Measurements from ENCODE around the gene PPP6R2.

Gene PPP6R2, protein sequence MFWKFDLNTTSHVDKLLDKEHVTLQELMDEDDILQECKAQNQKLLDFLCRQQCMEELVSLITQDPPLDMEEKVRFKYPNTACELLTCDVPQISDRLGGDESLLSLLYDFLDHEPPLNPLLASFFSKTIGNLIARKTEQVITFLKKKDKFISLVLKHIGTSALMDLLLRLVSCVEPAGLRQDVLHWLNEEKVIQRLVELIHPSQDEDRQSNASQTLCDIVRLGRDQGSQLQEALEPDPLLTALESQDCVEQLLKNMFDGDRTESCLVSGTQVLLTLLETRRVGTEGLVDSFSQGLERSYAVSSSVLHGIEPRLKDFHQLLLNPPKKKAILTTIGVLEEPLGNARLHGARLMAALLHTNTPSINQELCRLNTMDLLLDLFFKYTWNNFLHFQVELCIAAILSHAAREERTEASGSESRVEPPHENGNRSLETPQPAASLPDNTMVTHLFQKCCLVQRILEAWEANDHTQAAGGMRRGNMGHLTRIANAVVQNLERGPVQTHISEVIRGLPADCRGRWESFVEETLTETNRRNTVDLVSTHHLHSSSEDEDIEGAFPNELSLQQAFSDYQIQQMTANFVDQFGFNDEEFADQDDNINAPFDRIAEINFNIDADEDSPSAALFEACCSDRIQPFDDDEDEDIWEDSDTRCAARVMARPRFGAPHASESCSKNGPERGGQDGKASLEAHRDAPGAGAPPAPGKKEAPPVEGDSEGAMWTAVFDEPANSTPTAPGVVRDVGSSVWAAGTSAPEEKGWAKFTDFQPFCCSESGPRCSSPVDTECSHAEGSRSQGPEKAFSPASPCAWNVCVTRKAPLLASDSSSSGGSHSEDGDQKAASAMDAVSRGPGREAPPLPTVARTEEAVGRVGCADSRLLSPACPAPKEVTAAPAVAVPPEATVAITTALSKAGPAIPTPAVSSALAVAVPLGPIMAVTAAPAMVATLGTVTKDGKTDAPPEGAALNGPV

DNA sequence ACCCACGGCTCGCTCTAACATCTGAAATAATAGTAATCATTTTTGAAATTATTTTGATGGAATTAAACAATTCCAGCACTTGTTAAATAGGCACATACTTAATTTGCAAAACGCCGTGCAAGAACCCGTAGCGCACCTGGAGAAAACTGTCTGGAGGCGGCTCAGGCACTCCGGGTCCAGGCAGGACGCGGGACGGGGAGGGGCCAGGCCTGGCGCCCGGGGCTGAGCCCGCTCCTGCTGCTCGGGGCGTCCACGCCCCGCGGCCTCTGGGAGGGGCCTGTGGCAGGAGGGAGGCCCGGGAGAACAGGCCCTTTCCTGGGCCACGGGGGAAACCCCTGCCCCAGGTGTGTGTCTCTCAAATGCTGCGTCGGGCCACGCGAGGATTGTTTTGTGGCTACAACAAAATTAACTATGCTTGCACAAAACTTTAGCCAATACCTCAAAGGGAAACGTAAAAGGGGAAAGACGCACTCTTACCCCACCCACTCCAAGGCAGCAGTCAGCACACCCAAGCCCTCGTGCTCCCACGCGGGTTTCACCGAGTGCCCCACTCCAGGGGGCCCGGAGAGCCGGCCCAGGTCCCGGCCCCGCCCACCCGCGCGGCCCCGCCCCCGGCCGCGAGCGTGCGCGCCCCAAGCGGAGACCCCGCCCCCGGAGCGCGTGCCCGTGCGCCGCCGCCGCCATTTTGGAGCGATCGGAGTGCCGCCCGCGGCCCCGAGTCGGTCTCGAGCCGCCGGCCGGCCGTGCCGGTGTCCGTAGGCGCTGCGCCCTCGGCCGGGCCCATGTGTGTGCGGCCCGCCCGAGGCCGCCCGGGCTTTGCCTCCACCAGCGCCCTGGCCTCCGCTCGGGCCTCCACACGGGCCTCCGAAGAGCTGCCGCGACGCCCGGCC lies at the start of gene PPP6R2:
PPP6R2 (plus strand) TSS at position 677 of the 890 bp plus-strand sequence. CDS start 50,582 bp downstream, outside the sequence.
- peak; percentile 82 for DNase-seq (ENCODE audit: low read depth, low spot score)

DNA sequence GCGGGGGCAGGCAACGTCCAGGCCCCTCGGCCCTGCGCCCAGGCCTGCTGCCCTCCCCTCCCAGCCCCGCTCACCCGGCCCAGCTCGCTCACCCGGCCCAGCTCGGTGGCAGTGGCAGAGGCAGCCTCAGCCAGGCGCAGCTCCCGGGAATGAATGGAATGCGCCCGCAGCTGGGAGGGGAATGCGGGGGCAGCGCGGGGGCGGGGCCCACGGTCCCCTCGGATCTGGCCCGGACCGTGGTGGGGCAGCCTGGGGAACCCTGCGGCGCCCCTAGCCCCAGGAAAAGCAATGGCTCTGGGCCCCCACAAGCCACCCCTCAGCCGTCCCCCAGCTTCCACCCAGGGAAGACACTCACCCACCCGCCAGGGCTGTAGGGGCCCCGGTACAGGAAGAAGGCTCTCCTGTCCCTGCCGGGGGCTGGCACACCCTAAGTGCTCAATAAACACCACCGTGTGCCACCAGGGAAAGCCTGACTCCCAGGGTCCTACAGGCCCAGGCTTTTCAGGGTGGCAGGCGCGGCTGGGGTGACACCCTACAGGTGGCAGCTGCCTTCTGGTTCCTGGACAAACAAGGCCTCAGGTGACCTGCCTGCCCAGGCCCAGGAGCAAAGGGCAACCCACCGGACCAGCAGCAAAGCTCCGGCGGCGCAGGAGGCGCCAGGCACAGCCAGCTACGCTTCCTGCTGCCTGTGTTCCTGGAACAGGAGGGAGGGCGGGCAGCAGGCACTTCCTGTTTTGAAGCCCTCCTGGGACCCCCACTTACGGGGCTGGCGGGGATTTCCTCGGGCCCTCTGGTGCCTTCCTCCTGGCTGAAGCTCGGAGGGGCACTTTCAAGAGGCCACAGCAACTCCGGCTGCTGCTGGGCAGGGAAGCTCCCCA lies 49.4 kb upstream of the PPP6R2 start:
- DNase-seq (ENCODE audit: low read depth, low spot score), result peak; percentile 72

DNA sequence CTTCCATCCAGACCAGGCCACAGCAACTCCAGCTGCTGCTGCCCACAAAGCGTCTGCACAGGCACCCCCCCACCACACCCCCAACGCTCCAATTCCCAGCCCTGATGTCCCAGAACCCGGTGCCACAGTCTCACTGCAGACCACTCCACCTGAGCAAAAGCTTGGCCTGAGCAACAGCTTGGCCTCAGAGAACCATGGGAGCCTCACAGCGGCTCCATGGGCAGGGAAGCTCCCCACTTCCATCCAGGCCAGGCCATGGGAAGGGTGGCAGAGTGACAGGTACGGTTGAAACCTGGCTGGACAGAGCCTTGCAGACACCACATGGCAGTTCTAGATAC lies 48.8 kb upstream of the PPP6R2 start:
- DNase-seq (ENCODE audit: low read depth, low spot score), result no peak

DNA sequence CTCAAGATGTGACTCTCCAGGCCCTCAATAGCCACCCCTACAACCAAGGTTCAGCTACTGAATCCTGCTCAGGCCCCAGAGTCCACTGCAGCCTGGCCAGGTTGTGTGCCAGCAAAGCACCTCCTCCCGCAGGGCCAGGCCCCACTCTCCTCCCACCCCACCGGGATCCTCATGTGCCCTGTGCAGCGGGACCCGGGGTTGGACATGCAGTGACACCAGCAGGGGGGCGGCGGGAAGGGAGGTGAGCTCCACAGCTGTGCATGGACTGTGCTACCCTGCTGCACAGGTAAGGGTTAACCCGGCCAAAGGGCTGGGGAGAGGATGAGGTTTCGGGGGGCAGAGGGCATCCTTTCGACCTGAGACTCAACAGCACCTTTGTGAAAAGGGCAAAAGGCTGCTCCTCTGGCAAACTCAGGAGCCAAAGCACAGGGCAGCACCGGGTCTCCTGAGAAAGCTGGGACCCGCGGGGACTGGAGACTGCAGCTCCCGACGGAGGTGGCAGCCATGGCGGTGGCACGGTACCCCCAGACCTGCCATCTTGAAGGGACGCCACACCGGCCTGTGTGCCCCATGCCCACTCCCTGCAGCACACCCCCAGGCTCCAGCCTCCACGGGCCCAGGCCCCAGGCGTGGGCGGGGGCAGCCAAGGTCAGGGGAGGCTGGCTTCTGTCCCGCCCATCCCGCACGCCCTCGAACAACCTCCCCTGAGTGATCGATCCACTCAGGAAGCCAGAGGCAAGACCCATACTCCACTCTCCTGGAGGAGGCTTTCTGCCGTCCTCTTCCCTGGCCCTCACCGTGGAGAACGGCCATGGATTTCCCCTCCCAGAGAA lies 46.3 kb upstream of the PPP6R2 start:
- DNase-seq (ENCODE audit: low read depth, low spot score), result no peak

DNA sequence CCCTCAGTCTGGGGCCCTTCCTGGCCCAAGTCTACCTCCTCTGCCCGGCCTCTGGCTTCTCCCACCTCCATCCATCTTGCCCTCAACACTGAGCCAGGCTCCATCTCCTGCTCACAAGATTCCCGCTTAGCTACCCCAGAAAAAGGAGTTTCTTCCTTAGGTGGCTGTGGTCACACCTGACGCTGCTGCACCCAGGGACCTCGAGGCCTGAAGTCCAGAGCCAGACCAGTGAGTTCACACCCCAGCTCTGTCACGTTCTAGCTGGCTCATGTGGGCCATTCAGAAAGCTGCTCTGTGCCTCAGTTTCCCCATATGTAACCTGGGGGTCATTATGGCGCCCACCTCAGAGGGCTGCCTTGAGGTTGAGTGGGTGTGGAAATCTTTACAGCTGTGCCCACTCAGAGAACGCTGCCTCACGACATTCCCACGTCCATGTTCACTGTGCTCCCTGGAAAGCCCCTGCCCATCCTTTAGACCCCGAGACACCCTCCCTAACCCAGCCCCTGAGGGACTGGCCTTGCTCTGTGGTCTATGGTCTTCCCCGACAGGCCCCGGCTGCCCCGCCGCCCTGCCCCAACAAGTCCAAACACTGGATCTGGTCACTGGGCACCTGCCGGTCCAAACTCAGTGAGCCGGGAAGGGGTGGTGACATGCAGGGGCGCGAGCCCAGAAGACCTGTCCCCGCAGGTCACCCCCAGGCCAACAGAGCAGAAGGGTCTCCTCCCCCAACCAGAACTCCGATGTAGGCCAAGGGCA lies 45.4 kb upstream of the PPP6R2 start:
- no peak for DNase-seq (ENCODE audit: low read depth, low spot score)

DNA sequence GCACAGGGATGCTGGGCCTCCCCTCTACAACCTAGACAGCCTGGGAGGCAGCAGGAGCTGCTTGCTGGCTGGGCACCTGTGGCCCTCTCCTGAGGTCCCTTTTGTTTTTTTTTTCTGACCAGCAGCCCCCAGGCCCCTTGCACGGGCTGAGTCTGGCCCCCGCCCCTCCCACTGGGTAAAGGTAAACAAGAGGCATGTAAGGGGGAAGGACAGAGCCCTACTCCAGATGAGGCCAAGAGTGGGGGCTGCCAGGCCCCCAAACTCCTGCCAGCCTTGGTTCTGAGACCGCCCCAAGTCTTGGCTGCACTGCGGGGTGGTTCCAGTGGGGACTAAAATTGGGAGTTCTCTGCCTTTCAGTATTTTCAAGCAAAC lies 44.9 kb upstream of the PPP6R2 start:
- DNase-seq (ENCODE audit: low read depth, low spot score), result no peak

DNA sequence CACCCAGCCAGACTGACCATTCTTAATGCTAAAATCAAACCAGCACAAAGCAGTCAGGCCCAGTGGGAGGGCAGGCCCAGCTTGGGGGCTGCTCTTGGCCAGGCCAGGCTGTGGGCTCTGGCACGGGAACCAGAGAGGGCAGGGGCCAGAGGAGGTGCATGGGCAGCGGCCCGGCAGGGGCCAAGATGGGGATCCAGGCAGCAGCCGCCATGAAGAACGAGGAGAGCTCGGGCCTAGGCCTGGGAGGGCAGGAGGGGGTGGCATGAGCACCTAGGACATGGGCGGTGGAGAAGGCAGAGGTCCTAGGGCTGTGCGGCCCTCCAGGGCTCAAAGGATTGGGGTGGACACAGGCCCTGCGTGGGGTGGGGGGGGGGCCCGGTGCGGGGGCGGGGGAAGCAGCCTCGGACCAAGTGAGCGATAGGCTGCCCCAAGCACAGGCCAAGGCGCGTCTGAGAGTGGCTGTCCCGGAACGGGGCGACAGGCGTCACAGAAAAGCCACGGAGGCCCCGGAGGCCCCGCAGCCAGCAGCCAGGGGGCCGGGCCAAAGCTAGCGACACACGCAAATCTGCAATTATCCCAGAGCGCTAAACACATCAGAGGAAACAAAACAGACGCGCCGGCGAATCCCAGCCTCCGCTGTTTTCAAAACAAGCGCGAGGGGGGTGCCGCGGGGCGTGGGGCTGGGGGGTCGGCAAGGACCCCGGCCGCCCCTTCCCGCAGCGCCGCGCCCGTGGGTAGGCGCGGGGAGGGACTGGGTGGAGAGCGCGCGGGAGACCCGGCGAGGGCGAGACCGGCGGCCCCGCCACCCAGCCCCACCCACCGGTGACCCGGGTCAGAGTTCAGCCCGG lies 44.0 kb upstream of the PPP6R2 start:
- DNase-seq (ENCODE audit: low read depth, low spot score), result peak; percentile 24

DNA sequence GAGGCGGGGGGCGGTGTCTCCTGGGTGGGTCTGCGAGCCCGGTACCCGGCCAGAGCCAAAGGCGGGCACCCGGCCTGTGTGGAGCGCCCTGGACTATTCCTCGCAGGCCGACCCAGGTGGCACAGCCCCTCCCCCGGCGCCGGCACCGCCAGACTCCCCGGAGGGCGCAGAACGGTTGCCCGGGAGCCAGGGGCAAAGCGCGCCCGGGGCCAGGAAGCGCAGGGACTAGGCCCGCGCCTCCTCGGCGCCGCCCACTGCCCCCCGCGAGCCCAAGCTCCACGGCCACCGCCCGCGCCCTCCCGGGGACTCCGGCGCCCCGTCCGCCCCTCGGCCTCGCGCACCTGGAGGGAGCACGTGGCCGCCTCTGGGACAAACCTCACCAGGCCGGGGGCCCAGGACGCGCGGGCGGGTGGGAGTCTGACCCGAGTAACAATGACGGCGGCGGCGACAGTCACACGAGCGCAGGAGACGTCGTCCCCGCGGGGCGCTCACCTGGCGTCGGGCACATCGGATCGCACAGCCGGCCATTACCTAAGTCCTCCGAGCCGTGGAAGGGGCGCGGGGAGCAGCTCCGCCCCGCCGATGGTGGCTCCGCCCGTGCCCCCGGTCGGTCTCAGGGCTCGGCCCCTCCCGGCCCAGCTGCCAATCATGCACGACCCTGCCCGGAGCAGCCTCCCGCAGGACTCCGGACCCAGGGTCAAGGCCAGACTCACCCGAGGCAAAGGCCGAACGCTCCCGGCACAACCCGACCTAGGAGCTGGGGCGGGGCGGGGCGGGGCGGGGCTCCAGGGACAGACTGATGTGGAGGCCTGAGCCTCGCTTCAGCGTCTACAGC lies 43.1 kb upstream of the PPP6R2 start:
- peak; percentile 83 for DNase-seq (ENCODE audit: low read depth, low spot score)

DNA sequence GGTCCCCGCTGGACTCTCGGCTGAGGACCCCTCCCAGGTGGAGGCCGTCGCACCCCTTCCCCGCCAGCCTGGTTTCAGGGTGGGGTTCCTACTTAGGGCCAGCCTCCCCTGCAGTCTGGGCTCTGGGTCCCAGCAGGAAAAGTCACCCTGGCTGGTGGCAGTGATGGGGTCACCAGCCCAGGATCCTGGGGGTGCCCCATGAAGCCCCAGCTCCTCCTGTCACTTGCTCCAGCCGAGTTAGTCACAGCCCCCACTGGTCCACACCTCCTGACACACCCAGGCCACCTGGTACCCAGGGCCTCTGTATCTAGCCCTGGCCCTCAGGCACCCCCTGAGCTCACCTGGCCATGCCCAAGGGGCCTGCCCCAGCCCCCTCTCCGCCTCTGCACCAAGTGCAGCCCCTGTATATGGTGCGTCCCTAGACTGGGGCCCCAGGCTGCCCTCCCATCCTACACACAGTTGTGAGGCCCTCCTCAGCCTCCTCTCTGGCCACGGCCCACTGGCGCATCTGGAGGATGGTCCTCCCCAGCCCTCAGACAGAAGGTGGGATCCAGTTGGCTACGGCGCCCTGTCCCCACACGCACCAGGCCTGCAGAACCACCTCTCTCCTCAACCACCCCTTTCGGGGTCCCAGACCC lies 42.4 kb upstream of the PPP6R2 start:
- no peak for DNase-seq (ENCODE audit: low read depth, low spot score)

DNA sequence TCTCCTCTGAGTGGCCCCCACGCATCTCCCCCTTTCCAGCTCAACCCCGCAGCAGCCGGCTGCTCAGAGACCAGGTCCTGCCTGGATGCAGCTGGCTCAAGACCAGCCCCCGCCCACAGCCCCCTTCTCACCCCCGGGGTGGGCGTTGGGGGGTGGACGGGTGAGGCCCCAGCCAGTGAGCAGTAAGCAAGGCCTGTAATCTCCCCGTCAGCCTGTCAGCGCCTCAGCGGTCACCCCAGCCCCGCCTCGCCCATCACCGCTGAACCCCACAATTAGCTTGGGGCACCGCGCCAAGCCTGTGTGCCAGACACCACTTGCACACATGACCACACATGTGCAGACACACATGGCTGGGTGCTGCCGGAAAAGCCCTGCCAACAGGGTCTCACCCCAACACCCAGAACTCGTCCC lies 41.5 kb upstream of the PPP6R2 start:
- DNase-seq (ENCODE audit: low read depth, low spot score), result no peak

DNA sequence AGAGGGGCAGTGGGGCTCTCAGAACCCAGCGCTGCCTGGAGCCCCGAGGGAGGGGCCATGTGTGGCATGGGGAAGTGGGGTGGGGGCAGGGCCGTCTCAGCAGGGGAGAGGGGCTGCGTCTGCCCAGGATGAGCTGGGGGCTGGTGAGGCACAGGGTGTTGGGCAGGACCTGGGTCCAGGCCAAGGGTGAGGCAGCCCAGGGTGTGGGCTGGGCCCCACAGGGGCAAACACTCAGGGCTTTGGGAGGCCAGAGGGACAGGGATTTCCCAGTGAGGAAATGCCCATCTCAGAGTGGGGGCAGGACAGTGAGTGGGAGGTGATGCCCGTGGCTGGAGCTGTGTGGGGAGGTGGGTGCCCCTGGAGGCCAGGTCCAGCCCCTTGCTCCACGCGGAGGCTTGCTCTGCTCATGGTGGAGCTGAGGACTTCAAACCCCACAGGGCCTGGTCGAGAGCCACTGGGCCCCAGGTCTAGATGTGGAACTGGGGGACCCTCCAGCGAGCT lies 41.0 kb upstream of the PPP6R2 start:
- no peak for DNase-seq (ENCODE audit: low read depth, low spot score)

DNA sequence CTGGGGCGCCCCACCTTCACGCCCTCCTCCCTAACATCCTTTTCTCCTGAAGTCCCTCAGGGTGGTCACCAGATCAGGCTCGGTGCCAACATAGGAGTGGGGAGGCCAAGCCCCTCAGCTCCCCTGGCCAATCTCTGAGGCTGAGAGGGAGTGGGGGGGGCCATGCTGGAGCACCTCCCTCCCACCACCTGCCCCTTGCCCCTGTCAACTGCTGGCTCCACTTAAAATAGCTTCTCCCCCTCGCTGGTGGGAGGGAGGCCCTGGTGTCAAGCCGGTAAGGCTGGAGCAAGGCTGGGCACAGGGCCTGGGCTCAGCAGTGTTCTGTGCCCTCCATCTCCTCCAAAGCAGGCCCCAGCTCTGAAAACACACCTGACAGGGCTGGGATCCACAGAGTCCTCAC lies 40.6 kb upstream of the PPP6R2 start:
- DNase-seq (ENCODE audit: low read depth, low spot score), result no peak

DNA sequence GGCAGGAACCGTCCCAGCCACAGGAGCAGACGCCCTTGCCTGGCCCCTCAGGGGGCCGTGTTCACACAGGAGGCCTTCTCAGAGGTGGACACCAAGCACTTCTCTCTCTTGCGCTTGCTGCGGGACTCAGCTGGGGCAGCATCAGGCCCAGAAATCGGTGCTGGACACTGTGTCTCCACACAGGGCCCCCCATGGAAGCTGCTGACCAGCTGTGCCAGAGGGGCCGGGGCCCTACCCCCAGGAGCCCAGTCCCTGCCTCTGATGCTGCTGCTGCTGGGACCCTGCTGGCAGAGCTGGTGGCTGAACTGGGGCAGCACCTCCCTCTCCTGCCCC lies 39.6 kb upstream of the PPP6R2 start:
- no peak for DNase-seq (ENCODE audit: low read depth, low spot score)

DNA sequence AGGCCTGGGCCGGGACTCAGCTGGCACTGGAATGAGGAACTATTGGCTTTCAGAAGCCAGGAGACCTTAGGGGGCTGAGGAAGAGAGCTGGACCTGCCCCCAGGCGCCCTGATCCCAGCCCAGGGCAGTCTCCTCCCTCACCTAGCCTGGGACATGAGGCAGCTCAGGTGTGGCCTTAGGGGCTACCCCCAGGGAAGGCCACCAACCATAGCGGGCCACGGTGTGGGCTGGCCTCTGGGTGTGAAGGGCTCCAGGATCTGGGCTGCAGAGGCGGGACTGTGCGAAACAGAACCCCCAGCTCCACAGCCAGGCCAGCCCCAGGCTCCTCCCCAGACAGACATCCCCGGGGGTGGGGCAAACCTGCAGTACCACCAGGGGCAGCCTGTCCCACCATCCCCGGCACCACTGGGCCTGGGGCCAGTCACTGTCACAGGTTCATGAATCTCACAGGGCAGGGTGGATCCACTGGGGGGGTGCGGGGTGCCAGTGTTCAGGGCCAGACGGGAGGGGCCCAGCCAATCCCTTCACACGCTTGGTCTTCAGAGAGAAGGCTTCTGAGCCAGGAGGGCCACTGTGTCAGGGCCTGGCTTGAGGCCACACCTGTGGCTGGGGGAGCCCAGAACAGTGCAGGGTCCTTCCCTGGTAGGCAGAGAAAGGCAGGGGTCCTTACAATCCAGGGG lies 39.1 kb upstream of the PPP6R2 start:
- peak; percentile 73 for DNase-seq (ENCODE audit: low read depth, low spot score)

DNA sequence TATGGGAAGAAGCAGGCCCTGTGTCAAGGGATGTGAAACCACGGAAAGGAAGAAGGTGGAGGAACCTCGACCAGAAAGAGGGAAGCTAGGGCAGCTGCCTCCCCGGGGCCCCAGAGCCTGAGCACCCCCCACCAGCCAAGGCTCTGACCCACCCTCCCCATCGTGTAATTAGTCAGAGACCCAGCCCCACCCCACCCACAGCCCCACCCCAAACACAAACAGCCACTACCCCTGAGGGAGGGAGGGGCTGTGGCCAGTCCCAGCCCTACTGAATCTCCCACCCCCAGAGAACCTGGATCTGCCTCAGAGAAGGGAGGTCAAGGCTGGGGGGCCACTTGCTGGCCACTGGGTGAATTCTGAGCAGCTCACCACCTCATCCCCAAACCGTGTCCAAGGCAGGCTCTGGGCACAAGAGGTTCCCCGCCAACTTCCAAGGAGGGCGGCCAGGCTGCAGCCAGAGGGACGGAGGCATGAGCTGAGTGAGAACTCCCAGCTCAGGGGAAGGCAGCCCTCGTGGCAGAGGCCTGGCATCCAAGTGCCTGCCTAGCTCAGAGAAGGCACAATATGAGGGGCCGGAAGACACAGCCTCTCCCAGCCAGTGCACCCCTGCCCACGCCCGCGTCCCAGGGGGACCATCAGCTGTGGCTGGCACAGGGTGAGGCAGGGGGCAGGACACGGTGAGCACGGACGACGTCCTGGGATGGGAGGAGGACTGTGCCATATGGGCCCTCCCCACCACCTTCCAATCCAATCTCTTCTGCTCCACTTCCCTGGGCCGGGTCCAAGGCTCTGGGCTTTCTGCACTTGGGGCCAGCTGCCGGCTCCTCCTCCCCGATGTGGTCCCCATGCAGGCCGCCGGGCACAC lies 38.4 kb upstream of the PPP6R2 start:
- DNase-seq (ENCODE audit: low read depth, low spot score), result no peak

Measured in ELF-1 (cell line).